ENCODE results near the gene CSF1R. TPM values are rescaled to one million over a fixed set of nuclear protein-coding genes. Genes with fewer than 3 reads are reported as not detected.

Gene CSF1R
- polyA plus RNA-seq, 1 of the 3 experiments (the other 2 are of a cell fraction): 0.25 TPM

GRCh38 chr5:150080696-150081435 is 5.5 kb downstream of the CSF1R start:
- WGBS (ENCODE audit: low lambda C conversion rate): 38% methylated on average over 4 of the region's 15 CpGs
- H3K9me2 ChIP-seq: no peaks in the 10 kb centered on the region
- CTCF ChIA-PET: interaction anchor here (1.1 kb wide), 1 partner anchor 202 kb away, joined by 3 read pairs; no protein-coding TSS in a partner anchor

More at GRCh38 chr5:150080696-150081435, 5.5 kb downstream of the CSF1R start:
- Histone ChIP-seq H3K9ac (no peak overlapping the region), H3K79me2 (ENCODE audit: insufficient read depth) (no peaks in the 10 kb centered on the region), H3K36me3 (replicated peaks in 1 of 2; ENCODE audit: control insufficient read depth in 1 of 2, insufficient read depth in 2 of 2, low read length in 1 of 2) (no peaks in the 10 kb centered on the region), H2AFZ (ENCODE audit: low read depth) (no peak overlapping the region), H3K4me2 (no peak overlapping the region), H4K20me1 (ENCODE audit: insufficient read depth) (no peaks in the 10 kb centered on the region), H3K4me3 (ENCODE audit: low read depth in 2 of 2, low read length in 1 of 2) (no peak overlapping the region), H3K27ac (ENCODE audit: low read depth in 2 of 2, low read length in 1 of 2) (no peak overlapping the region), H3K9me3 (no peaks in the 10 kb centered on the region), H3K4me1 (ENCODE audit: control insufficient read depth in 1 of 2, insufficient read depth in 2 of 2, low read depth in 1 of 2, low read length in 1 of 2) (no peaks in the 10 kb centered on the region; a peak in 1 of 4 replicates), H3K27me3 (ENCODE audit: insufficient read depth) (no peaks in the 10 kb centered on the region), H3F3A (replicated peaks; ENCODE audit: insufficient read depth) (no peaks in the 10 kb centered on the region)
- no peak for DNase-seq
- POLR2A ChIA-PET: no interaction called here
- no peak for TF ChIP-seq USF1 (IDR thresholded peaks at IDR 0.05; ENCODE audit: borderline replicate concordance, low read depth)
- TF ChIP-seq MEF2A (IDR thresholded peaks at IDR 0.05; ENCODE audit: borderline replicate concordance, low read depth): no peak
- TF ChIP-seq EP300 (IDR thresholded peaks at IDR 0.05; ENCODE audit: borderline replicate concordance in 1 of 2, low read depth in 1 of 2, low read length in 1 of 2): no peak
- TF ChIP-seq FOXJ3 (CRISPR knock-in tag; IDR thresholded peaks at IDR 0.05): no peak
- TF ChIP-seq, protein P1, sequence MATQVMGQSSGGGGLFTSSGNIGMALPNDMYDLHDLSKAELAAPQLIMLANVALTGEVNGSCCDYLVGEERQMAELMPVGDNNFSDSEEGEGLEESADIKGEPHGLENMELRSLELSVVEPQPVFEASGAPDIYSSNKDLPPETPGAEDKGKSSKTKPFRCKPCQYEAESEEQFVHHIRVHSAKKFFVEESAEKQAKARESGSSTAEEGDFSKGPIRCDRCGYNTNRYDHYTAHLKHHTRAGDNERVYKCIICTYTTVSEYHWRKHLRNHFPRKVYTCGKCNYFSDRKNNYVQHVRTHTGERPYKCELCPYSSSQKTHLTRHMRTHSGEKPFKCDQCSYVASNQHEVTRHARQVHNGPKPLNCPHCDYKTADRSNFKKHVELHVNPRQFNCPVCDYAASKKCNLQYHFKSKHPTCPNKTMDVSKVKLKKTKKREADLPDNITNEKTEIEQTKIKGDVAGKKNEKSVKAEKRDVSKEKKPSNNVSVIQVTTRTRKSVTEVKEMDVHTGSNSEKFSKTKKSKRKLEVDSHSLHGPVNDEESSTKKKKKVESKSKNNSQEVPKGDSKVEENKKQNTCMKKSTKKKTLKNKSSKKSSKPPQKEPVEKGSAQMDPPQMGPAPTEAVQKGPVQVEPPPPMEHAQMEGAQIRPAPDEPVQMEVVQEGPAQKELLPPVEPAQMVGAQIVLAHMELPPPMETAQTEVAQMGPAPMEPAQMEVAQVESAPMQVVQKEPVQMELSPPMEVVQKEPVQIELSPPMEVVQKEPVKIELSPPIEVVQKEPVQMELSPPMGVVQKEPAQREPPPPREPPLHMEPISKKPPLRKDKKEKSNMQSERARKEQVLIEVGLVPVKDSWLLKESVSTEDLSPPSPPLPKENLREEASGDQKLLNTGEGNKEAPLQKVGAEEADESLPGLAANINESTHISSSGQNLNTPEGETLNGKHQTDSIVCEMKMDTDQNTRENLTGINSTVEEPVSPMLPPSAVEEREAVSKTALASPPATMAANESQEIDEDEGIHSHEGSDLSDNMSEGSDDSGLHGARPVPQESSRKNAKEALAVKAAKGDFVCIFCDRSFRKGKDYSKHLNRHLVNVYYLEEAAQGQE (IDR thresholded peaks at IDR 0.05; ENCODE audit: low read depth, low read length): no peak
- no peak for TF ChIP-seq RXRA (IDR thresholded peaks at IDR 0.05; ENCODE audit: borderline replicate concordance, low read depth)
- TF ChIP-seq SIN3A (IDR thresholded peaks at IDR 0.05; ENCODE audit: borderline replicate concordance, low read depth, low read length): no peak
- TF ChIP-seq JUND (IDR thresholded peaks at IDR 0.05): no peak
- no peak for TF ChIP-seq FOXM1 (IDR thresholded peaks at IDR 0.05; ENCODE audit: low read depth)
- no peak for TF ChIP-seq TEAD4 (IDR thresholded peaks at IDR 0.05; ENCODE audit: borderline replicate concordance, insufficient read depth)
- no peak for TF ChIP-seq TAF1 (IDR thresholded peaks at IDR 0.05; ENCODE audit: borderline replicate concordance, low read depth, low read length)
- no peak for TF ChIP-seq RCOR1 (IDR thresholded peaks at IDR 0.05; ENCODE audit: low read length)
- TF ChIP-seq TCF12 (IDR thresholded peaks at IDR 0.05): no peak
- no peak for TF ChIP-seq POLR2AphosphoS5 (IDR thresholded peaks at IDR 0.05; ENCODE audit: low read depth, low read length)
- TF ChIP-seq, protein P2, sequence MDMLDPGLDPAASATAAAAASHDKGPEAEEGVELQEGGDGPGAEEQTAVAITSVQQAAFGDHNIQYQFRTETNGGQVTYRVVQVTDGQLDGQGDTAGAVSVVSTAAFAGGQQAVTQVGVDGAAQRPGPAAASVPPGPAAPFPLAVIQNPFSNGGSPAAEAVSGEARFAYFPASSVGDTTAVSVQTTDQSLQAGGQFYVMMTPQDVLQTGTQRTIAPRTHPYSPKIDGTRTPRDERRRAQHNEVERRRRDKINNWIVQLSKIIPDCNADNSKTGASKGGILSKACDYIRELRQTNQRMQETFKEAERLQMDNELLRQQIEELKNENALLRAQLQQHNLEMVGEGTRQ (IDR thresholded peaks at IDR 0.05; ENCODE audit: borderline replicate concordance, low read depth, low read length): no peak
- TF ChIP-seq YY1 (IDR thresholded peaks at IDR 0.05; ENCODE audit: low read depth): no peak
- no peak for TF ChIP-seq NFIC (IDR thresholded peaks at IDR 0.05; ENCODE audit: borderline replicate concordance)
- TF ChIP-seq MXI1 (IDR thresholded peaks at IDR 0.05; ENCODE audit: low read depth, low read length): no peak
- TF ChIP-seq EZH2phosphoT487 (IDR thresholded peaks at IDR 0.05; ENCODE audit: borderline replicate concordance, low read depth): no peak
- TF ChIP-seq, protein P3, sequence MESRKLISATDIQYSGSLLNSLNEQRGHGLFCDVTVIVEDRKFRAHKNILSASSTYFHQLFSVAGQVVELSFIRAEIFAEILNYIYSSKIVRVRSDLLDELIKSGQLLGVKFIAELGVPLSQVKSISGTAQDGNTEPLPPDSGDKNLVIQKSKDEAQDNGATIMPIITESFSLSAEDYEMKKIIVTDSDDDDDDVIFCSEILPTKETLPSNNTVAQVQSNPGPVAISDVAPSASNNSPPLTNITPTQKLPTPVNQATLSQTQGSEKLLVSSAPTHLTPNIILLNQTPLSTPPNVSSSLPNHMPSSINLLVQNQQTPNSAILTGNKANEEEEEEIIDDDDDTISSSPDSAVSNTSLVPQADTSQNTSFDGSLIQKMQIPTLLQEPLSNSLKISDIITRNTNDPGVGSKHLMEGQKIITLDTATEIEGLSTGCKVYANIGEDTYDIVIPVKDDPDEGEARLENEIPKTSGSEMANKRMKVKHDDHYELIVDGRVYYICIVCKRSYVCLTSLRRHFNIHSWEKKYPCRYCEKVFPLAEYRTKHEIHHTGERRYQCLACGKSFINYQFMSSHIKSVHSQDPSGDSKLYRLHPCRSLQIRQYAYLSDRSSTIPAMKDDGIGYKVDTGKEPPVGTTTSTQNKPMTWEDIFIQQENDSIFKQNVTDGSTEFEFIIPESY (IDR thresholded peaks at IDR 0.05; ENCODE audit: borderline replicate concordance, low read depth): no peak
